ENCODE measurements around the gene GPR176. TPM values are rescaled to one million over a fixed set of nuclear protein-coding genes. Genes with fewer than 3 reads are reported as not detected.

The GPR176 gene
- total and polyA plus RNA-seq, 8 donors = 0.16 to 6.8 (median 0.81) TPM

- intact Hi-C loops (cut with DNase I) = no loop called here
- no peak for ATAC-seq
- H3K4me3 ChIP-seq = no peak overlapping the region
- DNase-seq = no peak
- whole genome bisulfite sequencing, 2 donors = 76 to 87% methylated on average over 7 of the region's 7 CpGs
- FAIRE-seq = no peak
- H3K9me3 ChIP-seq = no peaks in the 10 kb centered on the region
- H3K27me3 ChIP-seq = no peaks in the 10 kb centered on the region
- no peak overlapping the region for H3K27ac ChIP-seq
- TF ChIP-seq, protein P1, sequence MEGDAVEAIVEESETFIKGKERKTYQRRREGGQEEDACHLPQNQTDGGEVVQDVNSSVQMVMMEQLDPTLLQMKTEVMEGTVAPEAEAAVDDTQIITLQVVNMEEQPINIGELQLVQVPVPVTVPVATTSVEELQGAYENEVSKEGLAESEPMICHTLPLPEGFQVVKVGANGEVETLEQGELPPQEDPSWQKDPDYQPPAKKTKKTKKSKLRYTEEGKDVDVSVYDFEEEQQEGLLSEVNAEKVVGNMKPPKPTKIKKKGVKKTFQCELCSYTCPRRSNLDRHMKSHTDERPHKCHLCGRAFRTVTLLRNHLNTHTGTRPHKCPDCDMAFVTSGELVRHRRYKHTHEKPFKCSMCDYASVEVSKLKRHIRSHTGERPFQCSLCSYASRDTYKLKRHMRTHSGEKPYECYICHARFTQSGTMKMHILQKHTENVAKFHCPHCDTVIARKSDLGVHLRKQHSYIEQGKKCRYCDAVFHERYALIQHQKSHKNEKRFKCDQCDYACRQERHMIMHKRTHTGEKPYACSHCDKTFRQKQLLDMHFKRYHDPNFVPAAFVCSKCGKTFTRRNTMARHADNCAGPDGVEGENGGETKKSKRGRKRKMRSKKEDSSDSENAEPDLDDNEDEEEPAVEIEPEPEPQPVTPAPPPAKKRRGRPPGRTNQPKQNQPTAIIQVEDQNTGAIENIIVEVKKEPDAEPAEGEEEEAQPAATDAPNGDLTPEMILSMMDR (IDR thresholded peaks at IDR 0.05) = no peak
- H3K36me3 ChIP-seq = no peaks in the 10 kb centered on the region
- peaks cover 0 to 10% (median 9%) of the 10 kb centered on the region in 3 donors for H3K4me1 ChIP-seq
Measured at GRCh38 chr15:39785841-39786240, 134.2 kb downstream of the GPR176 start.

DNA sequence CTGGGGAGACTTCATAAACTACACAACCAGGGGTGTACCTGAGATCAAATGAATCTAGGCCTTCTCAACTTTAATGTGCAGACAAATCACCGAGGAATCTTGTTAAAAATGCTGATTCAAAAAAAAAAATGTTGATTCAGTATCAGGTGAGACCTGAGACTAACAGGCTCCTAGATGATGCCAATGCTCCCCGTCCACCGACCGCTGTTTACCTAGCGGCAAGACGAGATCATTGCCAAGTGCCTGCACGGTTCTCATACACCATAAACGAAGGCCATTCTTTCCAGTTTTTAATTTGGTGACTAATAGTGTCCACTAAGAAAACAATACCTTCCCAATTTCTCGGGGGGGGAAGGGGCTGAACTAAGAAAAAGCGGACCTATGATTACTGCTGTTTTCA lies 134.9 kb downstream of the GPR176 start:
- no peaks in the 10 kb centered on the region for H3K27me3 ChIP-seq
- peaks cover 0 to 10% (median 9%) of the 10 kb centered on the region in 3 donors for H3K4me1 ChIP-seq
- H3K9me3 ChIP-seq = no peaks in the 10 kb centered on the region
- ATAC-seq = no peak
- intact Hi-C loops (cut with DNase I) = no loop called here
- DNase-seq = peak in 2 of 6 donors; percentile 19 to 39
- H3K36me3 ChIP-seq = no peaks in the 10 kb centered on the region
- WGBS, 2 donors = 27 to 28% methylated on average over 10 of the region's 10 CpGs
- H3K27ac ChIP-seq = peak overlapping the region in 1 of 4 donors; percentile 1
- TF ChIP-seq, protein P1 (IDR thresholded peaks at IDR 0.05) = no peak
- no peak overlapping the region for H3K4me3 ChIP-seq
- FAIRE-seq = no peak

GRCh38 chr15:39784638-39785037 lies 135.4 kb downstream of the GPR176 start:
- intact Hi-C loops (cut with DNase I) = no loop called here
- no peak overlapping the region for H3K4me3 ChIP-seq
- ATAC-seq = no peak
- no peak for DNase-seq
- TF ChIP-seq, protein P1 (IDR thresholded peaks at IDR 0.05) = no peak
- H3K4me1 ChIP-seq = peaks cover 0 to 10% (median 9%) of the 10 kb centered on the region in 3 donors
- FAIRE-seq = no peak
- H3K36me3 ChIP-seq = no peaks in the 10 kb centered on the region
- no peaks in the 10 kb centered on the region for H3K9me3 ChIP-seq
- whole genome bisulfite sequencing, 2 donors = 67 to 77% methylated on average over 2 of the region's 2 CpGs
- peak overlapping the region in 1 of 4 donors; percentile 1 for H3K27ac ChIP-seq
- H3K27me3 ChIP-seq = no peaks in the 10 kb centered on the region

DNA sequence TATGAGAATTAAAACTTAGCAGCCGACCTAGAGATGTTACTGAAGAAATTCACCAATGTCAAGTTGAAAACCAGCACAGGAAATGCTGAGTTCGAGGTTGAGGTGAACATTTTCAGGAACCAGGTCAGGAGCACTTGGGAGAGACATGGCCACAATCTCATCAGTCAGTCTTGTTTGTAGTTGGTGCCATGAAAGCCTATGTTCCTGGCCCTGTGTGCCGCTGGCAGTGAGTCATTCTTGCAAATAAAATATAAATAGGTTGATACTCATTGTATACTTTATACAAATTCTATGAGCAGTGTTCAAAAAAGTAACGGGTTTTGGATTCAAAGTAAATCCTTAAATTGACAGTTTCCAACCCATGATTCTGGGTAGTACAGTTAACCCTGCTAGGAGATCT lies 135.9 kb downstream of the GPR176 start:
- intact Hi-C loops (cut with DNase I) = no loop called here

More for the DNA sequence above, 135.9 kb downstream of the GPR176 start:
- Histone ChIP-seq H3K9me3 (no peaks in the 10 kb centered on the region), H3K36me3 (no peaks in the 10 kb centered on the region), H3K27me3 (peaks cover 0 to 1% (median 0%) of the 10 kb centered on the region in 4 donors), H3K4me3 (no peak overlapping the region), H3K27ac (no peak overlapping the region), H3K4me1 (peaks cover 0 to 10% (median 9%) of the 10 kb centered on the region in 3 donors)
- DNase-seq = no peak
- TF ChIP-seq, protein P1 (IDR thresholded peaks at IDR 0.05) = no peak
- no peak for ATAC-seq
- WGBS, 2 donors = 58% methylated on average over 4 of the region's 4 CpGs
- FAIRE-seq = no peak
